CD4-positive, alpha-beta memory T cell (primary cell): Measurements from ENCODE around the gene PTPRH. TPM values are rescaled to one million over a fixed set of nuclear protein-coding genes. Genes with fewer than 3 reads are reported as not detected.

Experiments used
- CTCF ChIA-PET: fragments of 350-600 bp; sonication (Branson Sonifier 250); formaldehyde crosslinking; loops from one replicate; lab custom pipeline; 2021; ENCODE audit warnings: inconsistent platforms; ENCODE audit not compliant: partially characterized antibody; lab: Charles Lee
- POLR2A ChIA-PET: fragments of 350-600 bp; sonication (Branson Sonifier 250); formaldehyde crosslinking; loops from one replicate; lab custom pipeline; 2021; ENCODE audit not compliant: partially characterized antibody; lab: Charles Lee
- DNase-seq, 5 donors: peaks; one replicate each; pipeline versions ENCODE4 v3.0.0 to v3.0.0-alpha.2; 2020 to 2022; ENCODE audit warnings: mixed read lengths in 1 of 5
- H3K27ac ChIP-seq: one replicate; pipeline ENCODE4 v1.7.0; 2013; ENCODE audit warnings: low read depth, low read length
- H3K27me3 ChIP-seq: 2 replicates; pipeline ENCODE4 v1.7.0; 2013; ENCODE audit warnings: mild to moderate bottlenecking, low read length, moderate library complexity; ENCODE audit not compliant: insufficient read depth
- H3K36me3 ChIP-seq: 2 replicates; pipeline ENCODE4 v1.7.0; 2013; ENCODE audit warnings: mild to moderate bottlenecking, low read length, moderate library complexity; ENCODE audit not compliant: insufficient read depth
- H3K4me1 ChIP-seq: 2 replicates; pipeline ENCODE4 v1.7.0; 2013; ENCODE audit warnings: mild to moderate bottlenecking, low read length, moderate library complexity; ENCODE audit not compliant: insufficient read depth
- H3K4me3 ChIP-seq, 2 donors: one replicate each; pipeline ENCODE4 v1.7.0; 2013; ENCODE audit warnings: low read length in 2 of 2, mild to moderate bottlenecking in 1 of 2
- H3K9me3 ChIP-seq, 2 donors: one replicate each; pipeline ENCODE4 v1.7.0; 2013; ENCODE audit warnings: low read length in 2 of 2, control low read depth in 1 of 2; ENCODE audit not compliant: control insufficient read depth in 1 of 2
- H3K27ac Mint-ChIP-seq, 7 donors: one replicate each; pipeline ENCODE4 v1.8.0; 2020 to 2021; ENCODE audit warnings: mixed read lengths in 7 of 7, mild to moderate bottlenecking in 6 of 7, inconsistent platforms in 3 of 7, moderate library complexity in 3 of 7
- H3K27me3 Mint-ChIP-seq, 2 donors: one replicate each; pipeline ENCODE4 v1.8.0; 2020 to 2021; ENCODE audit warnings: mixed read lengths in 2 of 2
- H3K36me3 Mint-ChIP-seq, 2 donors: one replicate each; pipeline ENCODE4 v1.8.0; 2020 to 2021; ENCODE audit warnings: mixed read lengths in 2 of 2, inconsistent platforms in 1 of 2, mild to moderate bottlenecking in 1 of 2
- H3K4me1 Mint-ChIP-seq, 4 donors: one replicate each; pipeline ENCODE4 v1.8.0; 2020 to 2021; ENCODE audit warnings: mixed read lengths in 4 of 4, mild to moderate bottlenecking in 1 of 4
- H3K4me3 Mint-ChIP-seq, 8 donors: one replicate each; pipeline ENCODE4 v1.8.0; 2020 to 2021; ENCODE audit warnings: mixed read lengths in 8 of 8, mild to moderate bottlenecking in 7 of 8, moderate library complexity in 6 of 8, inconsistent platforms in 3 of 8
- H3K9me3 Mint-ChIP-seq, 8 donors: one replicate each; pipeline ENCODE4 v1.8.0; 2020 to 2021; ENCODE audit warnings: mixed read lengths in 8 of 8, mild to moderate bottlenecking in 5 of 8, inconsistent platforms in 3 of 8, moderate library complexity in 1 of 8
- intact Hi-C: fragments of 100-400 bp; cut with micrococcal nuclease; formaldehyde crosslinking; loops from one replicate; pipeline ENCODE4 v1.15.1; 2023
- microRNA-seq: library from miRNA; unstranded; fragments of <30 nt; microRNA quantifications from one replicate; pipeline ENCODE4 v1.2.0, GENCODE V29; 2021; ENCODE audit warnings: borderline replicate concordance, borderline number of aligned reads, borderline microRNAs expressed, mixed read lengths
- polyA plus RNA-seq, 2 donors: library from polyadenylated mRNA; unstranded; fragments of 300-500 nt; fragmentation: Illumina TruSeq; gene quantifications; one replicate each; pipeline ENCODE4 v1.2.3, GENCODE V29; 2021
- total RNA-seq, 2 experiments: library from RNA; stranded (reverse); gene quantifications; one replicate each; pipeline ENCODE4 v1.2.3, GENCODE V29; 2021

PTPRH gene
- total and polyA plus RNA-seq, 4 experiments from 2014 or later, result not detected

- Mint-ChIP-seq H3K27ac (no peak overlapping the region), H3K27me3 (peaks cover 22 to 26% of the 10 kb centered on the region in 2 donors), H3K9me3 (no peaks in the 10 kb centered on the region), H3K4me1 (peaks cover 0 to 4% (median 2%) of the 10 kb centered on the region in 4 donors), H3K36me3 (no peaks in the 10 kb centered on the region), H3K4me3 (no peak overlapping the region)
- H3K4me3 ChIP-seq, result no peak overlapping the region
- ChIA-PET CTCF (interaction anchor here (1.3 kb wide), 1 partner anchor 282 kb away, joined by 3 read pairs; no protein-coding TSS in a partner anchor), POLR2A (no interaction called here)
- no peaks in the 10 kb centered on the region for H3K9me3 ChIP-seq
- H3K27me3 ChIP-seq, result peaks cover 6% of the 10 kb centered on the region
- no peaks in the 10 kb centered on the region for H3K4me1 ChIP-seq
- H3K27ac ChIP-seq, result no peak overlapping the region
- intact Hi-C loops, result no loop called here
- no peak for DNase-seq
- H3K36me3 ChIP-seq, result no peaks in the 10 kb centered on the region
These were observed 72.8 kb downstream of the PTPRH start for GRCh38 chr19:55136399-55137102.

- Histone ChIP-seq H3K4me3 (no peak overlapping the region), H3K27me3 (peaks cover 13% of the 10 kb centered on the region), H3K4me1 (no peaks in the 10 kb centered on the region), H3K36me3 (no peaks in the 10 kb centered on the region), H3K27ac (no peak overlapping the region), H3K9me3 (no peaks in the 10 kb centered on the region)
- no peaks in the 10 kb centered on the region for H3K4me1 Mint-ChIP-seq
- intact Hi-C loops, result no loop called here
- H3K4me3 Mint-ChIP-seq, result no peak overlapping the region
- ChIA-PET POLR2A (no interaction called here), CTCF (no interaction called here)
- H3K27me3 Mint-ChIP-seq, result peaks cover 28 to 31% of the 10 kb centered on the region in 2 donors
- H3K9me3 Mint-ChIP-seq, result peaks cover 0 to 1% (median 0%) of the 10 kb centered on the region in 8 donors
- no peak for DNase-seq
- no peaks in the 10 kb centered on the region for H3K36me3 Mint-ChIP-seq
- H3K27ac Mint-ChIP-seq, result no peak overlapping the region
These were observed 74.6 kb downstream of the PTPRH start for GRCh38 chr19:55134736-55135135.

GRCh38 chr19:55133639-55134444 lies 75.5 kb downstream of the PTPRH start:
- Mint-ChIP-seq H3K36me3 (no peaks in the 10 kb centered on the region), H3K4me3 (no peak overlapping the region), H3K27ac (no peak overlapping the region), H3K4me1 (no peaks in the 10 kb centered on the region), H3K27me3 (peaks cover 28 to 38% of the 10 kb centered on the region in 2 donors), H3K9me3 (peaks cover 0 to 1% (median 0%) of the 10 kb centered on the region in 8 donors)
- ChIA-PET POLR2A (no interaction called here), CTCF (interaction anchor here (0.7 kb wide), 1 partner anchor 451 kb away, joined by 3 read pairs; no protein-coding TSS in a partner anchor)
- Histone ChIP-seq H3K27me3 (peaks cover 13% of the 10 kb centered on the region), H3K9me3 (no peaks in the 10 kb centered on the region), H3K4me1 (no peaks in the 10 kb centered on the region), H3K4me3 (no peak overlapping the region), H3K36me3 (no peaks in the 10 kb centered on the region), H3K27ac (no peak overlapping the region)
- no peak for DNase-seq
- intact Hi-C loops, result no loop called here

- Mint-ChIP-seq H3K27me3 (peaks cover 32 to 46% of the 10 kb centered on the region in 2 donors), H3K27ac (no peak overlapping the region), H3K4me1 (no peaks in the 10 kb centered on the region), H3K9me3 (peaks cover 0 to 1% (median 0%) of the 10 kb centered on the region in 8 donors), H3K4me3 (no peak overlapping the region), H3K36me3 (no peaks in the 10 kb centered on the region)
- no peak overlapping the region for H3K4me3 ChIP-seq
- intact Hi-C loops, result no loop called here
- H3K36me3 ChIP-seq, result no peaks in the 10 kb centered on the region
- H3K4me1 ChIP-seq, result no peaks in the 10 kb centered on the region
- no peak for DNase-seq
- H3K27ac ChIP-seq, result no peak overlapping the region
- ChIA-PET CTCF (interaction anchor here (0.7 kb wide), 1 partner anchor 452 kb away, joined by 3 read pairs; no protein-coding TSS in a partner anchor), POLR2A (no interaction called here)
- H3K27me3 ChIP-seq, result peaks cover 13% of the 10 kb centered on the region
- H3K9me3 ChIP-seq, result no peaks in the 10 kb centered on the region
These were observed 76.7 kb downstream of the PTPRH start for GRCh38 chr19:55132453-55133129.

DNA sequence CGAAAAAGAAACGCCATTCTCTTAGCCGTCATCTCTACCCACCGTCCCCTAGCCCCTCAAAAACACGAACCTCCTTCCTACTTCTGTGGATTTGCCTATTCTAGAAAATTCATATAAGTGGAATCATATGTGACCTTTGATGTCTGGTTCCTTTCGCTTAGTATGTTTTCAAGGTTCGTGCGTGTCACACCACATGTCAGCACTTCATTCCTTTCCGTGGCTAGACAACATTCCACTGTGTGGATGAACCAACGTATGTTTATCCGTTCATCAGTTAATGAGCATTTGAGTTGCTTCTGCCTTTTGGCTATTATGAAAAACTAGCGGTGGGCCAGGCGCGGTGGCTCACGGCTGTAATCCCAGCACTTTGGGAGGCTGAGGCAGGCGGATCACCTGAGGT lies 77.9 kb downstream of the PTPRH start:
- Mint-ChIP-seq H3K36me3 (no peaks in the 10 kb centered on the region), H3K4me1 (no peaks in the 10 kb centered on the region), H3K27ac (peak overlapping the region in 1 of 7 donors; percentile 66), H3K27me3 (peaks cover 38 to 54% of the 10 kb centered on the region in 2 donors), H3K4me3 (no peak overlapping the region), H3K9me3 (peaks cover 0 to 1% (median 0%) of the 10 kb centered on the region in 8 donors)
- DNase-seq, result no peak
- Histone ChIP-seq H3K4me1 (no peaks in the 10 kb centered on the region), H3K27ac (no peak overlapping the region), H3K4me3 (no peak overlapping the region), H3K9me3 (no peaks in the 10 kb centered on the region), H3K27me3 (peaks cover 13% of the 10 kb centered on the region), H3K36me3 (no peaks in the 10 kb centered on the region)
- intact Hi-C loops, result no loop called here
- POLR2A ChIA-PET, result no interaction called here
- CTCF ChIA-PET, result no interaction called here

Small RNA genes lying within 50 kb of the gene (microRNA-seq; reads per million reads assigned to microRNA genes)
- gene MIR6802 (1.7 reads per million), gene MIR6803 (11.7 reads per million, percentile 42 among the genes with 10 or more reads in this experiment), gene MIR6804 (not detected)

Other genes with a start within 250 kb of the PTPRH start
- gene NLRP2, start 243.1 kb downstream of the PTPRH start, total RNA-seq, result 1 to 10 TPM; 5.9 to 9.2 TPM
- gene NLRP2, start 243.1 kb downstream of the PTPRH start, polyA plus RNA-seq, result 1 to 10 TPM; 2.0 to 7.4 TPM
- gene GP6, start 171.2 kb downstream of the PTPRH start, total RNA-seq, result under 1 TPM; 0.33 to 0.52 TPM
- not detected for gene GP6, start 171.2 kb downstream of the PTPRH start, polyA plus RNA-seq
- gene RDH13, start 146.4 kb downstream of the PTPRH start, total RNA-seq, result 10 to 100 TPM; 23.9 to 27.4 TPM
- 10 to 100 TPM in 1 of 2 donors, 1 to 10 TPM in 1; 3.3 to 15.6 TPM for gene RDH13, start 146.4 kb downstream of the PTPRH start, polyA plus RNA-seq
- gene EPS8L1, start 133.6 kb downstream of the PTPRH start, total RNA-seq, result 1 to 10 TPM; 1.6 to 2.2 TPM
- gene EPS8L1, start 133.6 kb downstream of the PTPRH start, polyA plus RNA-seq, result under 1 TPM; 0.45 to 0.49 TPM
- 100 to 1,000 TPM; 165 TPM for gene PPP1R12C, start 91.9 kb downstream of the PTPRH start, total RNA-seq
- 1 to 10 TPM; 1.4 to 9.5 TPM for gene PPP1R12C, start 91.9 kb downstream of the PTPRH start, polyA plus RNA-seq
- gene TNNT1, start 60.3 kb downstream of the PTPRH start, total RNA-seq, result not detected
- not detected for gene TNNT1, start 60.3 kb downstream of the PTPRH start, polyA plus RNA-seq
- gene TNNI3, start 51.8 kb downstream of the PTPRH start, total RNA-seq, result not detected
- not detected for gene TNNI3, start 51.8 kb downstream of the PTPRH start, polyA plus RNA-seq
- gene DNAAF3, start 42.9 kb downstream of the PTPRH start, total RNA-seq, result not detected
- under 1 TPM in 1 of 2 donors, not detected in 1; 0.93 TPM for gene DNAAF3, start 42.9 kb downstream of the PTPRH start, polyA plus RNA-seq
- not detected for gene SYT5, start 29.2 kb downstream of the PTPRH start, total RNA-seq
- gene SYT5, start 29.2 kb downstream of the PTPRH start, polyA plus RNA-seq, result under 1 TPM; 0.29 to 0.59 TPM
- gene TMEM86B, start 19.3 kb upstream of the PTPRH start, total RNA-seq, result 10 to 100 TPM; 19.7 to 22.1 TPM
- 1 to 10 TPM in 1 of 2 donors, not detected in 1; 3.5 TPM for gene TMEM86B, start 19.3 kb upstream of the PTPRH start, polyA plus RNA-seq
- 100 to 1,000 TPM; 161 to 162 TPM for gene PPP6R1, start 49.5 kb upstream of the PTPRH start, total RNA-seq
- 100 to 1,000 TPM in 1 of 2 donors, 10 to 100 TPM in 1; 22.9 to 107 TPM for gene PPP6R1, start 49.5 kb upstream of the PTPRH start, polyA plus RNA-seq
- gene HSPBP1, start 70.6 kb upstream of the PTPRH start, total RNA-seq, result 10 to 100 TPM; 17.9 to 18.5 TPM
- gene HSPBP1, start 70.6 kb upstream of the PTPRH start, polyA plus RNA-seq, result 10 to 100 TPM; 35.7 to 38.7 TPM
- gene BRSK1, start 74.5 kb upstream of the PTPRH start, total RNA-seq, result 1 to 10 TPM; 1.4 to 1.7 TPM
- gene BRSK1, start 74.5 kb upstream of the PTPRH start, polyA plus RNA-seq, result not detected
- 1 to 10 TPM in 1 of 2 experiments, under 1 TPM in 1; 0.87 to 1.3 TPM for gene TMEM150B, start 115.8 kb upstream of the PTPRH start, total RNA-seq
- gene TMEM150B, start 115.8 kb upstream of the PTPRH start, polyA plus RNA-seq, result not detected
- gene KMT5C, start 130.4 kb upstream of the PTPRH start, total RNA-seq, result 10 to 100 TPM; 23.1 to 23.5 TPM
- gene KMT5C, start 130.4 kb upstream of the PTPRH start, polyA plus RNA-seq, result 1 to 10 TPM in 1 of 2 donors, under 1 TPM in 1; 0.60 to 1.5 TPM
- gene COX6B2, start 145.2 kb upstream of the PTPRH start, total RNA-seq, result under 1 TPM in 1 of 2 experiments, not detected in 1; 0.38 TPM
- not detected for gene COX6B2, start 145.2 kb upstream of the PTPRH start, polyA plus RNA-seq
- gene GARIN5B, start 153.8 kb upstream of the PTPRH start, total RNA-seq, result not detected
- not detected for gene GARIN5B, start 153.8 kb upstream of the PTPRH start, polyA plus RNA-seq
- under 1 TPM; 0.32 to 0.47 TPM for gene IL11, start 161.0 kb upstream of the PTPRH start, total RNA-seq
- not detected for gene IL11, start 161.0 kb upstream of the PTPRH start, polyA plus RNA-seq
- gene TMEM190, start 167.3 kb upstream of the PTPRH start, total RNA-seq, result not detected
- gene TMEM190, start 167.3 kb upstream of the PTPRH start, polyA plus RNA-seq, result not detected
- 1 to 10 TPM; 9.6 to 9.9 TPM for gene TMEM238, start 174.8 kb upstream of the PTPRH start, total RNA-seq
- 1 to 10 TPM in 1 of 2 donors, not detected in 1; 2.4 TPM for gene TMEM238, start 174.8 kb upstream of the PTPRH start, polyA plus RNA-seq
- 1,000 to 10,000 TPM; 3,136 to 3,159 TPM for gene RPL28, start 176.4 kb upstream of the PTPRH start, total RNA-seq
- gene RPL28, start 176.4 kb upstream of the PTPRH start, polyA plus RNA-seq, result 100 to 1,000 TPM; 257 to 784 TPM
- 10 to 100 TPM; 18.0 to 21.6 TPM for gene UBE2S, start 198.3 kb upstream of the PTPRH start, total RNA-seq
- gene UBE2S, start 198.3 kb upstream of the PTPRH start, polyA plus RNA-seq, result 10 to 100 TPM; 24.2 to 25.4 TPM
- gene SHISA7, start 233.8 kb upstream of the PTPRH start, total RNA-seq, result not detected
- not detected for gene SHISA7, start 233.8 kb upstream of the PTPRH start, polyA plus RNA-seq